ENCODE measurements around the gene DNTT.

DNA sequence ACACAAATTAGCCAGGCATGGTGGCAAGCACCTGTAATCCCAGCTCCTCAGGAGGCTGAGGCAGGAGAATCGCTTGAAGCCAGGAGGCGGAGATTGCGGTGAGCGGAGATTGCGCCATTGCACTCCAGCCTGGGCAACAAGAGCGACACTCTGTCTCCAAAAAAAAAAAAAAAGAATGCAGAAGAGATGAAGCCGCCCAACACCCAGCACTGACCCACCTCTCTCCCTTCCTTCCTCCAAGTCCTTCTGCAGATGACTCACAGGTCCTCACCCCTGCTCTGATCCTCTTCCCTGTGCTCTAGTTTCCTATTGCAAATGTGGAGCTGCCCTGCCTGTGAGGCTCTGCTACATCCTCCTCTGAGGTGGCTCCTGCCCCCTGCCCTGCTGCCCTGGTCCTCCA is 76.6 kb downstream of the DNTT start:
- TF ChIP-seq, protein P1, sequence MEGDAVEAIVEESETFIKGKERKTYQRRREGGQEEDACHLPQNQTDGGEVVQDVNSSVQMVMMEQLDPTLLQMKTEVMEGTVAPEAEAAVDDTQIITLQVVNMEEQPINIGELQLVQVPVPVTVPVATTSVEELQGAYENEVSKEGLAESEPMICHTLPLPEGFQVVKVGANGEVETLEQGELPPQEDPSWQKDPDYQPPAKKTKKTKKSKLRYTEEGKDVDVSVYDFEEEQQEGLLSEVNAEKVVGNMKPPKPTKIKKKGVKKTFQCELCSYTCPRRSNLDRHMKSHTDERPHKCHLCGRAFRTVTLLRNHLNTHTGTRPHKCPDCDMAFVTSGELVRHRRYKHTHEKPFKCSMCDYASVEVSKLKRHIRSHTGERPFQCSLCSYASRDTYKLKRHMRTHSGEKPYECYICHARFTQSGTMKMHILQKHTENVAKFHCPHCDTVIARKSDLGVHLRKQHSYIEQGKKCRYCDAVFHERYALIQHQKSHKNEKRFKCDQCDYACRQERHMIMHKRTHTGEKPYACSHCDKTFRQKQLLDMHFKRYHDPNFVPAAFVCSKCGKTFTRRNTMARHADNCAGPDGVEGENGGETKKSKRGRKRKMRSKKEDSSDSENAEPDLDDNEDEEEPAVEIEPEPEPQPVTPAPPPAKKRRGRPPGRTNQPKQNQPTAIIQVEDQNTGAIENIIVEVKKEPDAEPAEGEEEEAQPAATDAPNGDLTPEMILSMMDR (IDR thresholded peaks at IDR 0.05) = no peak
- TF ChIP-seq POLR2A (IDR thresholded peaks at IDR 0.05) = no peak

Data from breast epithelium (tissue), 3 donors.